ENCODE measurements around the gene ZNF337.
A peak's percentile ranks its signal among the peaks of the same experiment; 100 is the strongest.

ZNF337 gene

GRCh38 chr20:25692499-25692898 lies 4.2 kb downstream of the ZNF337 start:
- TF ChIP-seq REST (IDR thresholded peaks at IDR 0.05; ENCODE audit: low read depth) (no peak), CEBPB (IDR thresholded peaks at IDR 0.05) (no peak)
- TF ChIP-seq, protein P1, sequence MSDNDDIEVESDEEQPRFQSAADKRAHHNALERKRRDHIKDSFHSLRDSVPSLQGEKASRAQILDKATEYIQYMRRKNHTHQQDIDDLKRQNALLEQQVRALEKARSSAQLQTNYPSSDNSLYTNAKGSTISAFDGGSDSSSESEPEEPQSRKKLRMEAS (IDR thresholded peaks at IDR 0.05) = no peak

- TF ChIP-seq REST (IDR thresholded peaks at IDR 0.05; ENCODE audit: low read depth) = no peak
- no peak for TF ChIP-seq EP300 (IDR thresholded peaks at IDR 0.05; ENCODE audit: borderline replicate concordance)
- TF ChIP-seq YY1 (IDR thresholded peaks at IDR 0.05; ENCODE audit: low read depth) = no peak
- no peak for TF ChIP-seq TAF1 (IDR thresholded peaks at IDR 0.05; ENCODE audit: low read depth)
- no peak for TF ChIP-seq ZBTB7A (IDR thresholded peaks at IDR 0.05; ENCODE audit: low read depth)
- no peak for TF ChIP-seq FOXM1 (IDR thresholded peaks at IDR 0.05; ENCODE audit: borderline replicate concordance, low read depth)
Measured at GRCh38 chr20:25690427-25690826, 6.2 kb downstream of the ZNF337 start.

DNA sequence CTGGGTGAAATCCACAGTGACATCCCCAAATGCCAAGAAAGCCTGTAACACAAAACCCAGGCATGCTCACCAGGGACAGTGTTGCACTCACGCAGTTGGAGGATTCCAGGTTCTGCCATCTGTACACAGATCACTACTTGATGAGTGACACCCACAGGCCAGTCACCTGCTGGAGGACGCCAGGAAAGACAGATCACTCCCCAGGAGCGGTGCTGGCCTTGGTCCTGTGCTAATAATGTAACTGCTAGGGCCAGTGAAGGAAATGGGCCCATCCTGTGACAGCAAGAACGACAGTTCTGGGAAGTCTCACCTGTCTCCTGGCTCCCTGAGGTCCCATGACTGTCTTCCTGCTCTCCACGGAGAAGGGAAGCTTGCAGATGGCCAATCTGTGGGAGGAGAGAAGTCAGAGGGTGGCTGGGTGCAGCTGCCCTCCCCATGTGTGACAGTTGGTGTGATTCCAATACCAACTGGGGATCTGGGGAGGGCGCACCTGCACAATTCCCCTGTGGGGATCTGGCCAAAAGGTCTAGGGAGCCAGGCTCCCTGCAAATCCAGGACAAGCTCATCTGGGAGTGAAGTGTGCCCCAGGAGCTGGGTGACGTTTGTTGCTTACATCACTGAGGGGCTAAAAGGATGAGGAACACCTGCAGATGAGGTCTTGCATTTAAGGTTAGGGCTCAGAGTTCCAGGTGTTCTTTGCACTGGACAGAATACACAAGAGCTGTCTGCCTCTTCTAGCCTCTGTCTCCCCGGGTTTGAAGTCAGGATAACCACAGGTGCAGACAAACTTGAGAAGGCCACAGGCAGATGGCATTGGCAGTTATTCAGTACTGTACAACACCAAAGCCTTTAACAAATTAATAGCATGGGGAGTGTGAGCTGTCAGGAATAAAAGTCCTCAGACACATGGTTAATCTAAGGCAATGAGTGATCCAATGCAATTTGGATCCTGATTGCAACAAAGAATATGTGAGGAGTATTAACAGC lies 10.3 kb downstream of the ZNF337 start:
- no peak for TF ChIP-seq EGR1 (IDR thresholded peaks at IDR 0.05)
- TF ChIP-seq REST (IDR thresholded peaks at IDR 0.05; ENCODE audit: low read depth) = peak; percentile 33; the same call in 1 of the 2 replicates
- TF ChIP-seq CEBPB (IDR thresholded peaks at IDR 0.05) = no peak
- no peak for TF ChIP-seq CREB1 (IDR thresholded peaks at IDR 0.05; ENCODE audit: low read depth)
- no peak for TF ChIP-seq YY1 (IDR thresholded peaks at IDR 0.05; ENCODE audit: low read depth)
- TF ChIP-seq TAF1 (IDR thresholded peaks at IDR 0.05; ENCODE audit: low read depth) = no peak

DNA sequence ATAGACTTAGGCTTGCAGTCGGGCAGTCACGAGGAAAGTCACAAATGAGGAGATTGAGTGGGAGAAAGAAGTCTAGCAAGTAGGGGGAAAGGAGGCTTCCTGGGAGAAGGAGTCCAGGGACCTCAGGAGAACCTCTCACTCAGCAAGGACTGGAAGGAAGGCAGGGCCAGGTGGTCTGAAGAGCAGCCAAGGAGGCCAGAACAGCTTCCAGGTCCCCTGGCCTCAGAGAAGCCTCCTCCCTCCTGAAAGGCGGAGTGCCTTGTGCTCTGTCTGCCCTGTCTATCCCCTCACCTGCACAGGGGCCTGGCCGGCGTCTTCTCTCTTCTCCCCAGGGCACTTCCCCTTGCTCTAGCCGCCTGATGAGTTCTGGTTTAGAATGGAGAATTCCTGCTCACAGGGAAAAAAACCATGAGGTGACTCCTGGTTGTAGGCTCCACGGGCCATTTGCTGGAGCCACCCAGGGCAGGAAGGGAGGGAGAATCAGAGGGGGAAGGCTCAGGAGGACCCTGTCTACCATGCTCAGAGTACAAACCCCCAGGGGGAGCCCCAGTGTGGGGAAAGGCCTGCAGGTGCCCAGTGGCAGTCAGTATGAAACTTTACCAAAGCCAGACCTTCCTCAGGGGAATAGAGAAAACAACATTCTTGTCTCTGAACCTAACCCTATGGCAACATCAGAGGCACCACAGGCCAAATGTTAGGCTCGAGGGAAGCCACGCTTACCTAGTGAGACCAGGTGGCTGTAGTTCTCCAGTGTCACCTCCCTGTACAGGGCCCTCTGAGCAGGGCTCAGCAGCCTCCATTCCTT lies 11.2 kb downstream of the ZNF337 start:
- TF ChIP-seq, protein P2, sequence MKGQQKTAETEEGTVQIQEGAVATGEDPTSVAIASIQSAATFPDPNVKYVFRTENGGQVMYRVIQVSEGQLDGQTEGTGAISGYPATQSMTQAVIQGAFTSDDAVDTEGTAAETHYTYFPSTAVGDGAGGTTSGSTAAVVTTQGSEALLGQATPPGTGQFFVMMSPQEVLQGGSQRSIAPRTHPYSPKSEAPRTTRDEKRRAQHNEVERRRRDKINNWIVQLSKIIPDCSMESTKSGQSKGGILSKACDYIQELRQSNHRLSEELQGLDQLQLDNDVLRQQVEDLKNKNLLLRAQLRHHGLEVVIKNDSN (IDR thresholded peaks at IDR 0.05) = no peak
- TF ChIP-seq CREB1 (IDR thresholded peaks at IDR 0.05; ENCODE audit: low read depth) (no peak), CEBPB (IDR thresholded peaks at IDR 0.05) (no peak), ZBTB7A (IDR thresholded peaks at IDR 0.05; ENCODE audit: low read depth) (no peak), TEAD4 (IDR thresholded peaks at IDR 0.05) (no peak), NFIC (IDR thresholded peaks at IDR 0.05) (no peak), REST (IDR thresholded peaks at IDR 0.05; ENCODE audit: low read depth) (no peak), EP300 (IDR thresholded peaks at IDR 0.05; ENCODE audit: borderline replicate concordance) (no peak), TCF12 (IDR thresholded peaks at IDR 0.05; ENCODE audit: low read depth) (no peak), TAF1 (IDR thresholded peaks at IDR 0.05; ENCODE audit: low read depth) (no peak), YY1 (IDR thresholded peaks at IDR 0.05; ENCODE audit: low read depth) (no peak), RAD21 (IDR thresholded peaks at IDR 0.05; ENCODE audit: low read depth) (no peak), FOXM1 (IDR thresholded peaks at IDR 0.05; ENCODE audit: borderline replicate concordance, low read depth) (no peak), EGR1 (IDR thresholded peaks at IDR 0.05) (no peak)
- TF ChIP-seq, protein P1 (IDR thresholded peaks at IDR 0.05) = no peak
